NK-92 treated with Interleukin-12 subunit alpha and Interleukin-12 subunit beta, amount 100 ng/mL, for 24 hours (cell line): ENCODE data around the gene WNT7B.
"Not testable (repeated sequence)": the region's sequence is repeated elsewhere in the genome, so short reads cannot be mapped to it uniquely, and the experiment has no call there.

ENCODE experiments used
- DNase-seq: peaks from one replicate; lab custom pipeline; 2025; lab: John Stamatoyannopoulos, UW

The WNT7B gene

GRCh38 chr22:46008291-46008690 lies 31.3 kb upstream of the WNT7B start:
- no peak for DNase-seq

GRCh38 chr22:46007848-46008261 lies 30.9 kb upstream of the WNT7B start:
- DNase-seq, result no peak

GRCh38 chr22:46007003-46007847 lies 30.3 kb upstream of the WNT7B start:
- no peak for DNase-seq

GRCh38 chr22:46006379-46007002 lies 29.5 kb upstream of the WNT7B start:
- peak; percentile 57 for DNase-seq

GRCh38 chr22:46005116-46005705 lies 28.2 kb upstream of the WNT7B start:
- not testable (repeated sequence) for DNase-seq

GRCh38 chr22:46004105-46004866 lies 27.3 kb upstream of the WNT7B start:
- DNase-seq, result no peak

- DNase-seq, result no peak
These were observed 26.5 kb upstream of the WNT7B start for GRCh38 chr22:46003271-46004091.

GRCh38 chr22:46002757-46003270 lies 25.9 kb upstream of the WNT7B start:
- DNase-seq, result no peak

GRCh38 chr22:46001426-46002106 lies 24.6 kb upstream of the WNT7B start:
- no peak for DNase-seq

GRCh38 chr22:46001046-46001425 lies 24.1 kb upstream of the WNT7B start:
- DNase-seq, result no peak

- no peak for DNase-seq
These were observed 23.4 kb upstream of the WNT7B start for GRCh38 chr22:46000081-46001027.

GRCh38 chr22:45999379-45999971 lies 22.5 kb upstream of the WNT7B start:
- DNase-seq, result no peak

- DNase-seq, result no peak
These were observed 21.8 kb upstream of the WNT7B start for GRCh38 chr22:45998638-45999378.

GRCh38 chr22:45997777-45998637 lies 21.0 kb upstream of the WNT7B start:
- DNase-seq, result no peak

GRCh38 chr22:45997077-45997776 lies 20.3 kb upstream of the WNT7B start:
- no peak for DNase-seq

GRCh38 chr22:45996241-45997076 lies 19.5 kb upstream of the WNT7B start:
- DNase-seq, result no peak
